Stimulated activated CD8-positive, alpha-beta memory T cell treated with anti-CD3 and anti-CD28 coated beads, Interleukin-15, amount 100 ng/mL, for 24 hours (primary cell): ENCODE results near the gene CC2D1A.
A peak's percentile ranks its signal among the peaks of the same experiment; 100 is the strongest.

ENCODE experiments used
- DNase-seq: peaks from one replicate; pipeline ENCODE4 v3.0.0-alpha.2; 2020; ENCODE audit warnings: low read depth

CC2D1A gene

GRCh38 chr19:13937479-13938300 lies 31.7 kb downstream of the CC2D1A start:
- DNase-seq = no peak

GRCh38 chr19:13938301-13939064 lies 32.5 kb downstream of the CC2D1A start, which contains the start of gene PODNL1:
Gene PODNL1, minus strand, starts transcription at chr19:13938417. Its CDS starts 236 bp downstream, at chr19:13938181.
- no peak for DNase-seq

- no peak for DNase-seq
Observed at GRCh38 chr19:13942023-13942684, 36.2 kb downstream of the CC2D1A start.

GRCh38 chr19:13946414-13946813 lies 40.4 kb downstream of the CC2D1A start:
- DNase-seq = no peak

- DNase-seq = no peak
Observed at GRCh38 chr19:13951043-13951442, 45.0 kb downstream of the CC2D1A start.

- DNase-seq = no peak
Observed at GRCh38 chr19:13951799-13952153, 45.8 kb downstream of the CC2D1A start.

- peak; percentile 90 for DNase-seq
Observed at GRCh38 chr19:13952154-13952930, 46.3 kb downstream of the CC2D1A start, which contains the start of gene DCAF15. Gene DCAF15, plus strand, starts transcription at chr19:13952509. Its CDS starts 4 bp downstream, at chr19:13952513.

- no peak for DNase-seq
Observed at GRCh38 chr19:13952931-13953531, 47.0 kb downstream of the CC2D1A start.

GRCh38 chr19:13954185-13954584 lies 48.2 kb downstream of the CC2D1A start:
- DNase-seq = no peak

- no peak for DNase-seq
Observed at GRCh38 chr19:13955662-13956364, 49.8 kb downstream of the CC2D1A start.

- no peak for DNase-seq
Observed at GRCh38 chr19:13956365-13956744, 50.4 kb downstream of the CC2D1A start.

- DNase-seq = no peak
Observed at GRCh38 chr19:13957051-13957450, 51.0 kb downstream of the CC2D1A start.

GRCh38 chr19:13958043-13958442 lies 52.0 kb downstream of the CC2D1A start:
- DNase-seq = no peak

GRCh38 chr19:13959141-13959961 lies 53.4 kb downstream of the CC2D1A start:
- no peak for DNase-seq

GRCh38 chr19:13959962-13960862 lies 54.2 kb downstream of the CC2D1A start:
- DNase-seq = no peak

- no peak for DNase-seq
Observed at GRCh38 chr19:13960863-13961784, 55.1 kb downstream of the CC2D1A start.

GRCh38 chr19:13961826-13962698 lies 56.1 kb downstream of the CC2D1A start:
- no peak for DNase-seq
